ENCODE measurements around the gene SOCS1.

DNA sequence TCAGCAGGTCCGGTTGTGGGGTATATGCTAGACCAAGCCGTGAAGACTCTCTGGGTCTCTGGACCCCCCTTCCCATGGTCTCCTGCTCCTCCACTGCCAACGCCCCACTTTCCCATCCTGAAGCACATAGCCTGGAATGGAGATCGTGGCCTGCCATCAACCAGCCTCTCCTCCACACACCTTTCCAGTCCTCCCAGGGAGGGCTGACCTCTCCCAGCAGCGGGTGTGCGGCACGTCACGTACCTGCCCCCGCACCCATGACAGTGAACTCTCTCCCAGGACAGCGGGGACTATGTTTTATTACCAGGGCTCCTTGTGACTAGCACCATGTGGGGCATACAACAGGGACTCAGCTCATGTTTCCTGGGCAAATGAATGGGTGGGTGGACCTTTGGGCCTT, 15.6 kb upstream of the SOCS1 start:
- TF ChIP-seq, protein P1, sequence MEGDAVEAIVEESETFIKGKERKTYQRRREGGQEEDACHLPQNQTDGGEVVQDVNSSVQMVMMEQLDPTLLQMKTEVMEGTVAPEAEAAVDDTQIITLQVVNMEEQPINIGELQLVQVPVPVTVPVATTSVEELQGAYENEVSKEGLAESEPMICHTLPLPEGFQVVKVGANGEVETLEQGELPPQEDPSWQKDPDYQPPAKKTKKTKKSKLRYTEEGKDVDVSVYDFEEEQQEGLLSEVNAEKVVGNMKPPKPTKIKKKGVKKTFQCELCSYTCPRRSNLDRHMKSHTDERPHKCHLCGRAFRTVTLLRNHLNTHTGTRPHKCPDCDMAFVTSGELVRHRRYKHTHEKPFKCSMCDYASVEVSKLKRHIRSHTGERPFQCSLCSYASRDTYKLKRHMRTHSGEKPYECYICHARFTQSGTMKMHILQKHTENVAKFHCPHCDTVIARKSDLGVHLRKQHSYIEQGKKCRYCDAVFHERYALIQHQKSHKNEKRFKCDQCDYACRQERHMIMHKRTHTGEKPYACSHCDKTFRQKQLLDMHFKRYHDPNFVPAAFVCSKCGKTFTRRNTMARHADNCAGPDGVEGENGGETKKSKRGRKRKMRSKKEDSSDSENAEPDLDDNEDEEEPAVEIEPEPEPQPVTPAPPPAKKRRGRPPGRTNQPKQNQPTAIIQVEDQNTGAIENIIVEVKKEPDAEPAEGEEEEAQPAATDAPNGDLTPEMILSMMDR (IDR thresholded peaks at IDR 0.05): no peak
- no peak for TF ChIP-seq RCOR1 (IDR thresholded peaks at IDR 0.05; ENCODE audit: low read length)
- TF ChIP-seq EZH2phosphoT487 (IDR thresholded peaks at IDR 0.05; ENCODE audit: borderline replicate concordance, low read depth): no peak
- no peak for TF ChIP-seq RFX5 (IDR thresholded peaks at IDR 0.05; ENCODE audit: low read length)
